MCF 10A (cell line): Measurements from ENCODE around the gene ALKBH7. TPM values are rescaled to one million over a fixed set of nuclear protein-coding genes. Genes with fewer than 3 reads are reported as not detected.

ENCODE experiments used
- BruUV-seq: library from RNA; stranded (reverse); fragments of 400-500 nt; replicated peaks from 2 replicates; lab custom pipeline; 2021; lab: Mats Ljungman, UMichigan
- CTCF ChIA-PET: fragments of 300-600 bp; sonication (Branson Sonifier 250); formaldehyde crosslinking; extraction: SDS; loops from one replicate; lab custom pipeline; 2021; ENCODE audit warnings: antibody characterized with exemption, inconsistent platforms; lab: Yijun Ruan, JAX
- POLR2A ChIA-PET: fragments of 300-600, 350-650 bp; sonication (Branson Sonifier 250); formaldehyde crosslinking; extraction: SDS; loops from one replicate; lab custom pipeline; 2020; ENCODE audit warnings: antibody characterized with exemption, inconsistent platforms; lab: Yijun Ruan, JAX
- DNase-seq: peaks from one replicate; pipeline ENCODE4 v3.0.0-alpha.2; 2018; ENCODE audit not compliant: unreplicated experiment
- H3K27ac Mint-ChIP-seq: one replicate; pipeline ENCODE4 v1.8.0; 2022; ENCODE audit warnings: mild to moderate bottlenecking, low read depth, mixed read lengths; ENCODE audit not compliant: unreplicated experiment
- H3K27me3 Mint-ChIP-seq: one replicate; pipeline ENCODE4 v1.8.0; 2022; ENCODE audit warnings: mixed read lengths; ENCODE audit not compliant: insufficient read depth, unreplicated experiment
- H3K36me3 Mint-ChIP-seq: one replicate; pipeline ENCODE4 v1.8.0; 2022; ENCODE audit warnings: mild to moderate bottlenecking, moderate library complexity, mixed read lengths; ENCODE audit not compliant: insufficient read depth, unreplicated experiment
- H3K4me1 Mint-ChIP-seq: one replicate; pipeline ENCODE4 v1.8.0; 2022; ENCODE audit warnings: mixed read lengths; ENCODE audit not compliant: insufficient read depth, unreplicated experiment
- H3K4me3 Mint-ChIP-seq: one replicate; pipeline ENCODE4 v1.8.0; 2022; ENCODE audit warnings: mild to moderate bottlenecking, moderate library complexity, mixed read lengths; ENCODE audit not compliant: unreplicated experiment
- H3K9me3 Mint-ChIP-seq: one replicate; pipeline ENCODE4 v1.8.0; 2022; ENCODE audit warnings: mixed read lengths; ENCODE audit not compliant: unreplicated experiment
- intact Hi-C: fragments of 100-400 bp; cut with micrococcal nuclease; formaldehyde crosslinking; loops from 2 replicates; pipeline ENCODE4 v1.14.1; 2022
- total RNA-seq: library from RNA; stranded (reverse); gene quantifications from 2 replicates; pipeline ENCODE4 v1.2.3, GENCODE V29; 2022
- TF ChIP-seq, protein P1 (sequence below): fragments of 200-600 bp; IDR thresholded peaks from one replicate; pipeline ENCODE4 v1.8.0; 2022; ENCODE audit warnings: antibody characterized with exemption, mild to moderate bottlenecking; ENCODE audit not compliant: unreplicated experiment

Gene ALKBH7
- total RNA-seq, 1 experiment from 2014 or later = 49.9 TPM

- ChIA-PET POLR2A (interaction anchor here (0.6 to 2.3 kb wide), 4 partner anchors 9 to 631 kb away, joined by 4 to 17 read pairs (median 5); partner anchors contain the start of genes ALKBH7 and GTF2F1), CTCF (interaction anchor here (1.6 kb wide), 1 partner anchor 9 kb away, joined by 6 read pairs; no protein-coding TSS in a partner anchor)
- intact Hi-C loops = loop anchor here (10.0 kb wide), 1 partner anchor 502 kb away; no protein-coding TSS in a partner anchor
- TF ChIP-seq, protein P1, sequence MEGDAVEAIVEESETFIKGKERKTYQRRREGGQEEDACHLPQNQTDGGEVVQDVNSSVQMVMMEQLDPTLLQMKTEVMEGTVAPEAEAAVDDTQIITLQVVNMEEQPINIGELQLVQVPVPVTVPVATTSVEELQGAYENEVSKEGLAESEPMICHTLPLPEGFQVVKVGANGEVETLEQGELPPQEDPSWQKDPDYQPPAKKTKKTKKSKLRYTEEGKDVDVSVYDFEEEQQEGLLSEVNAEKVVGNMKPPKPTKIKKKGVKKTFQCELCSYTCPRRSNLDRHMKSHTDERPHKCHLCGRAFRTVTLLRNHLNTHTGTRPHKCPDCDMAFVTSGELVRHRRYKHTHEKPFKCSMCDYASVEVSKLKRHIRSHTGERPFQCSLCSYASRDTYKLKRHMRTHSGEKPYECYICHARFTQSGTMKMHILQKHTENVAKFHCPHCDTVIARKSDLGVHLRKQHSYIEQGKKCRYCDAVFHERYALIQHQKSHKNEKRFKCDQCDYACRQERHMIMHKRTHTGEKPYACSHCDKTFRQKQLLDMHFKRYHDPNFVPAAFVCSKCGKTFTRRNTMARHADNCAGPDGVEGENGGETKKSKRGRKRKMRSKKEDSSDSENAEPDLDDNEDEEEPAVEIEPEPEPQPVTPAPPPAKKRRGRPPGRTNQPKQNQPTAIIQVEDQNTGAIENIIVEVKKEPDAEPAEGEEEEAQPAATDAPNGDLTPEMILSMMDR = no peak
- Mint-ChIP-seq H3K27ac (peak overlapping the region; percentile 74), H3K36me3 (peaks cover 54% of the 10 kb centered on the region), H3K27me3 (no peaks in the 10 kb centered on the region), H3K4me3 (peak overlapping the region; percentile 92), H3K4me1 (peaks cover 16% of the 10 kb centered on the region), H3K9me3 (no peaks in the 10 kb centered on the region)
- DNase-seq = no peak
- TSS peak; percentile 57 for BruUV-seq
Measured at GRCh38 chr19:6362351-6362801, 10.2 kb upstream of the ALKBH7 start.

DNA sequence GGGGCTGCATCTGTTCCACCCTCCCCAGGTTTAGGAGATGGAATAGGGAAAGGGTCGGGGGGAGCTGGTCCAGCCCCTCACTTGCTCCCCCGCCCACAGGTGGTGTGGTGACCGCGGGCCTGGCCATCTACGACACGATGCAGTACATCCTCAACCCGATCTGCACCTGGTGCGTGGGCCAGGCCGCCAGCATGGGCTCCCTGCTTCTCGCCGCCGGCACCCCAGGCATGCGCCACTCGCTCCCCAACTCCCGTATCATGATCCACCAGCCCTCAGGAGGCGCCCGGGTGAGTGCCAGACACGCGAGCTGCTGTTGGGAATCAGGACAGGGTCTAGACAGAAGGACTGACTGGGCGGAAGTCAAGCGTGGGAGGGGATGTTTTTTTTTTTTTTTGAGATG is 8.2 kb upstream of the ALKBH7 start:
- no TSS peak for BruUV-seq
- TF ChIP-seq, protein P1 = no peak
- no peak for DNase-seq
- peaks cover 71% of the 10 kb centered on the region for H3K36me3 Mint-ChIP-seq
- intact Hi-C loops = loop anchor here (10.0 kb wide), 1 partner anchor 500 kb away; no protein-coding TSS in a partner anchor
- H3K4me1 Mint-ChIP-seq = peaks cover 7% of the 10 kb centered on the region
- ChIA-PET CTCF (interaction anchor here (0.5 to 1.8 kb wide), 4 partner anchors 8 to 653 kb away, joined by 3 read pairs; partner anchors contain the start of gene ALKBH7), POLR2A (interaction anchor here (1.2 kb wide), 1 partner anchor 8 kb away, joined by 6 read pairs; the partner anchor contains the start of gene ALKBH7)
- H3K27ac Mint-ChIP-seq = no peak overlapping the region
- no peaks in the 10 kb centered on the region for H3K27me3 Mint-ChIP-seq
- no peaks in the 10 kb centered on the region for H3K9me3 Mint-ChIP-seq
- no peak overlapping the region for H3K4me3 Mint-ChIP-seq

- no TSS peak for BruUV-seq
- H3K4me1 Mint-ChIP-seq = peaks cover 20% of the 10 kb centered on the region
- intact Hi-C loops = no loop called here
- ChIA-PET CTCF (interaction anchor here (1.3 kb wide), 1 partner anchor 9 kb away, joined by 3 read pairs; no protein-coding TSS in a partner anchor), POLR2A (interaction anchor here (0.6 to 2.5 kb wide), 11 partner anchors 9 to 281 kb away, joined by 3 to 17 read pairs (median 3); partner anchors contain the start of genes CLPP and GTF2F1)
- DNase-seq = peak; percentile 97
- H3K27ac Mint-ChIP-seq = peak overlapping the region; percentile 81
- peak overlapping the region; percentile 90 for H3K4me3 Mint-ChIP-seq
- no peaks in the 10 kb centered on the region for H3K27me3 Mint-ChIP-seq
- H3K9me3 Mint-ChIP-seq = no peaks in the 10 kb centered on the region
- peaks cover 42% of the 10 kb centered on the region for H3K36me3 Mint-ChIP-seq
- TF ChIP-seq, protein P1 = no peak
Measured at GRCh38 chr19:6373096-6373812, 660 bp downstream of the ALKBH7 start.

GRCh38 chr19:6373813-6374108 is 1.2 kb downstream of the ALKBH7 start:
- peak overlapping the region; percentile 81 for H3K27ac Mint-ChIP-seq
- intact Hi-C loops = no loop called here
- POLR2A ChIA-PET = interaction anchor here (0.6 to 2.5 kb wide), 4 partner anchors 19 to 282 kb away, joined by 3 to 13 read pairs (median 4); partner anchors contain the start of gene GTF2F1
- no TSS peak for BruUV-seq
- H3K27me3 Mint-ChIP-seq = no peaks in the 10 kb centered on the region
- no peak for DNase-seq
- H3K9me3 Mint-ChIP-seq = no peaks in the 10 kb centered on the region
- TF ChIP-seq, protein P1 = no peak
- H3K4me3 Mint-ChIP-seq = peak overlapping the region; percentile 90
- peaks cover 44% of the 10 kb centered on the region for H3K36me3 Mint-ChIP-seq
- H3K4me1 Mint-ChIP-seq = peaks cover 20% of the 10 kb centered on the region
- CTCF ChIA-PET = no interaction called here
